ENCODE data around the gene INSIG1.

INSIG1 gene

GRCh38 chr7:155291729-155292128, 5.9 kb upstream of the INSIG1 start:
- H3K4me1 Mint-ChIP-seq, result peaks cover 29% of the 10 kb centered on the region
- no peak for ATAC-seq (replicated peaks; ENCODE audit: extremely low read depth, poor library complexity, severe bottlenecking)
- H3K27ac Mint-ChIP-seq (ENCODE audit: low read depth), result peak overlapping the region; percentile 60
- no peaks in the 10 kb centered on the region for H3K27me3 Mint-ChIP-seq
- H3K4me3 Mint-ChIP-seq, result no peak overlapping the region
- no peak for DNase-seq (ENCODE audit: low spot score in 2 of 2)
- no peaks in the 10 kb centered on the region for H3K9me3 Mint-ChIP-seq
- H3K36me3 Mint-ChIP-seq (ENCODE audit: insufficient read depth), result peaks cover 8% of the 10 kb centered on the region

DNA sequence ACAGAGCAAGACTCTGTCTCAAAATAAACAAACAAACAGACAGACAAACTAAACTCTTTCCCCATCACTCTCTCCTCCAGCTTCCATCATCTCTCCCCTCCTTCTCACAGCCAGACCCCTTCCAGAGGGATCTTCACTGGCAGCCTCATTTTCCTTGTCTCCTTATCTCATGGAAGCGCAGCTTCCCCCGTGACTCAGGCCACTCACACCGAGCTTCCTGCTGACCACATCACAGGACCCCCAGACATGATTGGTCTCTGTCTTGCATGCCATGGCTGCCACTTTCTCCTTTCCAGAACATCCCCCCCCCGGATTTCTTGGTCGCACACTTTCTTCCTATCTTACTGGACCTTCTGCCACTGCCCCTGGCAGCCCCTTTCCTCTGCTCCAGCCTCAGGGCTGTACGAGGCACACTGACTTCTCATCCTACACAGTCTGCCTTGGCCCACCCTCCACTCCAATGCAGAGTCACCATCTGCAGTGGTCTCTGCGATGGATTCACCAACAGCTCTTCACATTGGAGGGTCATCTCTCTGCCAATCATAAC, 4.9 kb upstream of the INSIG1 start:
- ATAC-seq (replicated peaks; ENCODE audit: extremely low read depth, poor library complexity, severe bottlenecking) (no peak), DNase-seq (ENCODE audit: low spot score in 2 of 2) (no peak)
- Mint-ChIP-seq H3K4me1 (peaks cover 25% of the 10 kb centered on the region), H3K27me3 (no peaks in the 10 kb centered on the region), H3K4me3 (no peak overlapping the region), H3K36me3 (ENCODE audit: insufficient read depth) (peaks cover 13% of the 10 kb centered on the region), H3K27ac (ENCODE audit: low read depth) (no peak overlapping the region), H3K9me3 (no peaks in the 10 kb centered on the region)

GRCh38 chr7:155293721-155294510, 3.8 kb upstream of the INSIG1 start:
- H3K4me1 Mint-ChIP-seq, result peaks cover 32% of the 10 kb centered on the region
- DNase-seq (ENCODE audit: low spot score in 2 of 2), result no peak
- no peak overlapping the region for H3K27ac Mint-ChIP-seq (ENCODE audit: low read depth)
- no peaks in the 10 kb centered on the region for H3K27me3 Mint-ChIP-seq
- no peak overlapping the region for H3K4me3 Mint-ChIP-seq
- H3K36me3 Mint-ChIP-seq (ENCODE audit: insufficient read depth), result peaks cover 22% of the 10 kb centered on the region
- no peak for ATAC-seq (replicated peaks; ENCODE audit: extremely low read depth, poor library complexity, severe bottlenecking)
- no peaks in the 10 kb centered on the region for H3K9me3 Mint-ChIP-seq

DNA sequence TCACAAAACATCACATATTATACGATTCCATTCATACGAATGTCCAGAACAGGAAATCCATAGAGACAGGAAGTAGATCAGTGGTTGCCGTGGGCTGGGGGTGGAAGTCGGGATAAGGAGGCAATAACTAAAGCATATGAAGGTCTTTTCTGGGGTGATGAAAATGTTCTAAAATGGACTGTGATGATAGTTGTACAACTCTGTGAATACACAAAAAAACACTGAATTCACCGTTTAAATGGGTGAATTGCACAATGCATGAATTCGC, 3.2 kb upstream of the INSIG1 start:
- Mint-ChIP-seq H3K4me3 (no peak overlapping the region), H3K4me1 (peaks cover 35% of the 10 kb centered on the region), H3K27ac (ENCODE audit: low read depth) (no peak overlapping the region), H3K27me3 (no peaks in the 10 kb centered on the region), H3K36me3 (ENCODE audit: insufficient read depth) (peaks cover 27% of the 10 kb centered on the region), H3K9me3 (no peaks in the 10 kb centered on the region)
- DNase-seq (ENCODE audit: low spot score in 2 of 2), result no peak
- ATAC-seq (replicated peaks; ENCODE audit: extremely low read depth, poor library complexity, severe bottlenecking), result no peak

DNA sequence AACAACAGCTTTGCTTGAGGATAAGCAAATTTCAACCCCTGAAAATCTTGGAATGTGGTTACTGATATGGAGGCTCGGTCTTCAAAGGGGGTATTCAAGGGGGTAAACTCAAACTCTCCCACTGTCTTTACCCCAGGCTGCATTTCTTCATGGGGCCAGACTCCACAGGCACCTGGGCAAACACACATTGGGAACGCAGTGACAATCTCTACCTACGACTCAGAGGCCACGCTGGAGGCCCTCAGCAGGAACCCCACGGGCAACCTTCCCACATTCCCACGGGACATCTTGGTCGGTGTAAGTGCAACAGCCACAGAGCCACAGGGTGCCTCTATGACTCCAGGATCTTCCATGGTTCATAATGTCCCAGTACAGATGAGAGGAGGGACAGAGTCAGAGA, 2.2 kb upstream of the INSIG1 start:
- H3K27me3 Mint-ChIP-seq, result no peaks in the 10 kb centered on the region
- DNase-seq (ENCODE audit: low spot score in 2 of 2), result no peak
- peaks cover 45% of the 10 kb centered on the region for H3K4me1 Mint-ChIP-seq
- H3K9me3 Mint-ChIP-seq, result no peaks in the 10 kb centered on the region
- H3K27ac Mint-ChIP-seq (ENCODE audit: low read depth), result peak overlapping the region; percentile 89
- no peak for ATAC-seq (replicated peaks; ENCODE audit: extremely low read depth, poor library complexity, severe bottlenecking)
- no peak overlapping the region for H3K4me3 Mint-ChIP-seq
- H3K36me3 Mint-ChIP-seq (ENCODE audit: insufficient read depth), result peaks cover 33% of the 10 kb centered on the region

DNA sequence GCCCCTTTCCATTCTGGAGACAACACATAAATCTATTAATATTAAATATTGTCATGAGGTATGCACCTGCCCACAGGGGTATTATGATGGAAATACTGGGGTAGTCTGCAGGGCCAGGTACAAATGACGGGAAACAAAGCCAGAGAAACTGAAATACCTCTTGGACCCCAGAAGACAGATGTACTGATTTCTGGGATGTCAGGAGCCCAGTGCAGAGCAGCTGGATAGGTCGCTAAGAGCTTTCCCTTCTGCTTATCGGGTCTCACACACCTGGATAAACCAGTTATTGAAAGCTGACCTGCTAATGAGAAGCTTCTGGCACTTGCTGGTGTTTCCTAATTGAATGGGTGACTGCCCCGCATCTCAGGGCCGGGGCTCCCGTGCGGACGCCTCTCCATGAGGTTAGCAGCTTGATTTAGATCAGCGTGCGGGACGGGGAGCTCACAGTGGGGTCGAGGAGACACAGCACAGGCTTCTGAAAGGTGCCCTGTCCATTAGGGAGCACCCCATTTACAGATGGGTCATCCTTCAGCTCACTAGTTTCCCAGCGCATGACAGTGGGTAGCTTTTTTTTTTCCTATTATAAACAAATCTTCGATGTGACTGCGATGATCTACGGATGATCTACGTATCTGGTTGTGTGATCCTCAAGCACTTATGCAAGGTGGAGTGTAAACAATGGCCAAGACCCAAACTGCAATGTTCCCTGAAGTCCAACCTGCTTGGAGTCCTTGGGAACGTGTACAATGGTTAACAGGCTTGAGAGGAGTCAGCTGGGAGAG, 1.5 kb upstream of the INSIG1 start:
- ATAC-seq (replicated peaks; ENCODE audit: extremely low read depth, poor library complexity, severe bottlenecking) (no peak), DNase-seq (ENCODE audit: low spot score in 2 of 2) (no peak)
- Mint-ChIP-seq H3K4me1 (peaks cover 52% of the 10 kb centered on the region), H3K4me3 (peak overlapping the region; percentile 77), H3K36me3 (ENCODE audit: insufficient read depth) (peaks cover 39% of the 10 kb centered on the region), H3K27ac (ENCODE audit: low read depth) (peak overlapping the region; percentile 89), H3K27me3 (no peaks in the 10 kb centered on the region), H3K9me3 (no peaks in the 10 kb centered on the region)

DNA sequence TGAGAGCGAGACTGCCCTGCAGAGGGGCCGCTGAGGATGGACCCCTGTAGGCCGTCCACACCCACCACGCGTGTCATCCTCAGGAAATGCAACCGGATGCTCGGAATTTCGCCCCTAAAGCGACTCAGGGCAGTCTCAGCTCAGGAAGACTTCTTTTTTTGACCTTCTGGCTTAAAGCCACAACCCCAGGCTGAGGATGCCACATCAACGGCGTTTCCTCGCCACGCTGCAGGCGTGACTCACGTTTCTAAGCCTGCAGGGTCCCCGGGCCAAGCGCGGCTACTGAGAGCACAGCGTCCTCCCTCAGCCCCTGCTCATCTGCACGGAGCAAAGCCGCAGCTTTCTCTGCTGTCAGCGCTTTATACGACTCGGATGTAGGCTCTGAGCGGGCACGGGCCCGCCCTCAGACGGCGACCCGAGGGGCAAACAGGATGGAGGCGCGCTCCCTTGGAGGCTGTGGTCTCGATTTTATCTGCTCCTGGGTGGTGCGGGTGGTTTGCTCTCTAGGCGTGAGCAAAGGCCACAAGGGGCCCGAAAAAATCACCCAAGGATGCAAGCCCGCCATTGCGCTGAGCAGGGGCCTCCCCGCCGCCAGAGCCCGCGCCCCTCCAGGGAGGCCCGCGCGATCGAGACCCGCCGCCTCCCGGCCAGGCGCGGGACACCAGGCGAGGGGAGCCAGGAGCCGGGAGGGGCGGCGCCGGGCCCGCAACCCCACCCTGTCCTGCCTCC, 726 bp upstream of the INSIG1 start:
- no peaks in the 10 kb centered on the region for H3K9me3 Mint-ChIP-seq
- peak overlapping the region; percentile 89 for H3K27ac Mint-ChIP-seq (ENCODE audit: low read depth)
- H3K36me3 Mint-ChIP-seq (ENCODE audit: insufficient read depth), result peaks cover 44% of the 10 kb centered on the region
- peak; percentile 81 to 90 for DNase-seq (ENCODE audit: low spot score in 2 of 2)
- H3K4me1 Mint-ChIP-seq, result peaks cover 57% of the 10 kb centered on the region
- peak overlapping the region; percentile 77 for H3K4me3 Mint-ChIP-seq
- no peaks in the 10 kb centered on the region for H3K27me3 Mint-ChIP-seq
- peak; percentile 57 for ATAC-seq (replicated peaks; ENCODE audit: extremely low read depth, poor library complexity, severe bottlenecking)

DNA sequence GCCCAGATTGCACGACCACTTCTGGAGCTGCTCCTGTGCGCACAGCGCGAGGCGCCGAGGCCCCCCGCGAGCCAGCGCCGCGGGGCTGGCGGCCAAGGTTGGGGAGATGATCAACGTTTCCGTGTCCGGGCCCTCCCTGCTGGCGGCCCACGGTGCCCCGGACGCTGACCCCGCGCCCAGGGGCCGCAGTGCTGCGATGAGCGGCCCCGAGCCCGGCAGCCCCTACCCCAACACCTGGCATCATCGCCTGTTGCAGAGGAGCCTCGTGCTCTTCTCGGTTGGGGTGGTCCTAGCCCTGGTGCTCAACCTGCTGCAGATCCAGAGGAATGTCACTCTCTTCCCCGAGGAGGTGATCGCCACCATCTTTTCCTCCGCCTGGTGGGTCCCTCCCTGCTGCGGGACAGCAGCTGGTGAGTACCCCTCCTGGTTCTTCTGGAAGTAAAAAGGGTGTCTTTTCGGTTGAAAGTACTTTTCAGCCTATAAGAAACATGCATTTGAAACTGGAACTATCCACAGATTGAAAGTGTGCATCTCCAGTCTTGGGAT, 683 bp downstream of the INSIG1 start:
- ATAC-seq (replicated peaks; ENCODE audit: extremely low read depth, poor library complexity, severe bottlenecking) (no peak), DNase-seq (ENCODE audit: low spot score in 2 of 2) (peak in 1 of 2 donors; percentile 25)
- Mint-ChIP-seq H3K27me3 (no peaks in the 10 kb centered on the region), H3K4me3 (peak overlapping the region; percentile 95), H3K4me1 (peaks cover 50% of the 10 kb centered on the region), H3K36me3 (ENCODE audit: insufficient read depth) (peaks cover 53% of the 10 kb centered on the region), H3K9me3 (no peaks in the 10 kb centered on the region), H3K27ac (ENCODE audit: low read depth) (peak overlapping the region; percentile 99)

DNA sequence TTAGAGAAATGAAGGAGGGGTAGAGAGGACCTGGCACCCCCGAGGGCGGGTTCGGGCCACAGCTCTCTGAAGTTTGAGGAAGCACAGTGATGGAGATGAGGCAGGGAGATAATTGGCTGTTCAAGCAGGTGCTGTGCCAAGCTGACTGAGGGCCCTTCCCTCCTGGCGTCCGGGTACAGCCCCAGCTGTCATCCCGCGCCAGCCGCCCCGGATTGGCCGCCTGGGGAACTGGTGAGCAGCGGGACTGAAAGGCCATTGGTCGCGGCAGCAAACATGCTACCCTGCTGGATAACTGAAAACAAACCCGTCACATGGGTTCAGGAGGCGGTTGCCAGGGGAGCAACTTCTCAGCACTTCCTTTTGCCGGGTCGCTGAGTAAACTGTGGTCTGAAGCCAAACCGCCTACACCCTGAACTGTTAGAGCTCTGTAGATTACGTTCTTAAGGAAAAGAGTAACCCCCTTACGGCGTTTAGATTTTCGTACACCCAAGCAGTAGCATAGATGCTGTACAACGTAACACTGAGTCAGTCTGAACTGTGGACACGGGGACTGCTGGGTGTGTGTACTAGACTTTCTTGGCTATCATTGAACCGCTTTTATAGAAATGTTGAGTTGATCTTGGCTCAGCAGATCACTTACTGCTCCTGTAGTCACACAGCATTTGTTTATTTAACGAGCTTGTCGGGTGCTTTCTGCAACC, 1.3 kb downstream of the INSIG1 start:
- peaks cover 59% of the 10 kb centered on the region for H3K36me3 Mint-ChIP-seq (ENCODE audit: insufficient read depth)
- peaks cover 48% of the 10 kb centered on the region for H3K4me1 Mint-ChIP-seq
- H3K27ac Mint-ChIP-seq (ENCODE audit: low read depth), result peak overlapping the region; percentile 99

GRCh38 chr7:155299535-155300202, 2.0 kb downstream of the INSIG1 start:
- ATAC-seq (replicated peaks; ENCODE audit: extremely low read depth, poor library complexity, severe bottlenecking) (peak; percentile 3), DNase-seq (ENCODE audit: low spot score in 2 of 2) (no peak)
- H3K9me3 Mint-ChIP-seq, result no peaks in the 10 kb centered on the region
- peaks cover 63% of the 10 kb centered on the region for H3K36me3 Mint-ChIP-seq (ENCODE audit: insufficient read depth)
- H3K27ac Mint-ChIP-seq (ENCODE audit: low read depth), result peak overlapping the region; percentile 99
- no peaks in the 10 kb centered on the region for H3K27me3 Mint-ChIP-seq
- H3K4me3 Mint-ChIP-seq, result peak overlapping the region; percentile 95
- peaks cover 48% of the 10 kb centered on the region for H3K4me1 Mint-ChIP-seq

More for the DNA sequence above, 1.3 kb downstream of the INSIG1 start:
- Mint-ChIP-seq H3K4me3 (peak overlapping the region; percentile 95), H3K9me3 (no peaks in the 10 kb centered on the region), H3K27me3 (no peaks in the 10 kb centered on the region)
- ATAC-seq (replicated peaks; ENCODE audit: extremely low read depth, poor library complexity, severe bottlenecking), result peak; percentile 64
- DNase-seq (ENCODE audit: low spot score in 2 of 2), result peak; percentile 85 to 96

DNA sequence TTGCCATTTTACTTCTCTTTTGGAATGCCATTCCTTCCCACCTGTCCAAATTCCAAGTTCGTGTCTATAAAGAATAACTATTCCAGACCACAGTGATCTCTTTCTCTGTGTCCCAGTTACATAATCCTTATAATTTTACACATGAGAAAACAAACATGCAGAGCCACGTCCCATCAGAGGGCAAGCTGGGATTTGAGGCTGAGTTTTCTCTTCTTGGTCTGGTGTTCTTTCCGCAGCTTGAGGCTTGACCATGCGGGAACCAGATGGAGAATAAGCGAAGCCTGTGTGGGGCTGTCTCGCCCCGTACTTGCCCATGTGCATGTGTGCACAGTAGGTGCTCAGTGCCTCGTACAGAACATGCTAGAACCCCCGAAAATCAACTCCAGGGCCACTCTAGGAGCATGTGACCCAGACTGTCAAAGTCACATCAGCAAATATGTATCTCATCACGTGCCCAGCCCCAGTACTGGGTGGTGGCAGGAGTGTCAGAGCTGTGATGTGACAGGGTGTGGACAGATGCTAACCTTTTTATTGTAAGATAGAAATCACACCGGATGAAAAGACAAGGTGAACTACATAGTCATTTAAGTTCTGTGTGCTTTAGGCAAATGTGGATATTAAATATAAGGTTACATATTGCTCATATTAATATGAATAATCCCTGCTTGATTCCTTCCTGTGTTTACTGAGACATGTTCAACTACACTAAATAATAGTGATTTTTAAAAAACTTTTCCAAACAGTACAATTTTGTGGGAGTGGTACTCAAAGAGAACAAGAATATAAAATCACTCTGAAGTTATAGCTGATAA, 3.2 kb downstream of the INSIG1 start:
- Mint-ChIP-seq H3K4me1 (peaks cover 50% of the 10 kb centered on the region), H3K27ac (ENCODE audit: low read depth) (peak overlapping the region; percentile 99), H3K36me3 (ENCODE audit: insufficient read depth) (peaks cover 73% of the 10 kb centered on the region), H3K9me3 (no peaks in the 10 kb centered on the region), H3K4me3 (peak overlapping the region; percentile 95), H3K27me3 (no peaks in the 10 kb centered on the region)
- DNase-seq (ENCODE audit: low spot score in 2 of 2), result no peak
- no peak for ATAC-seq (replicated peaks; ENCODE audit: extremely low read depth, poor library complexity, severe bottlenecking)

All from central memory CD8-positive, alpha-beta T cell (primary cell).